HepG2 (cell line): ENCODE data around the gene PAPPA. TPM values are rescaled to one million over a fixed set of nuclear protein-coding genes. Genes with fewer than 3 reads are reported as not detected.

Experiments used
- ATAC-seq: fragments of 200-7000 bp; cut with Tn5 transposase; 3 replicates; pipeline ENCODE4 v1.9.1; 2020; ENCODE audit warnings: mild to moderate bottlenecking, moderate library complexity
- BruUV-seq: library from RNA; stranded (reverse); fragments of 400-500 nt; replicated peaks from 2 replicates; lab custom pipeline; 2021; lab: Mats Ljungman, UMichigan
- CTCF ChIA-PET: fragments of 300-600 bp; formaldehyde crosslinking; extraction: SDS; loops from one replicate; lab custom pipeline; 2021; ENCODE audit warnings: low total read pairs, inconsistent platforms, low intra/inter-chr PET ratio; lab: Yijun Ruan, JAX
- POLR2A ChIA-PET: fragments of 350-600 bp; sonication (Branson Sonifier 250); formaldehyde crosslinking; loops from one replicate; lab custom pipeline; 2020; ENCODE audit warnings: antibody characterized with exemption, inconsistent platforms; lab: Yijun Ruan, JAX
- DNase-seq: peaks from one replicate; pipeline ENCODE4 v3.0.0-alpha.2; 2015; ENCODE audit warnings: low spot score
- FAIRE-seq: peaks from 3 replicates; lab custom pipeline; 2011; peaks lifted over from hg19 to GRCh38; lab: Jason Lieb, UNC
- H2AFZ ChIP-seq: one replicate; pipeline ENCODE4 v1.6.1; 2011; ENCODE audit warnings: low read length, inconsistent platforms
- H3K27ac ChIP-seq: fragments of 300-600 bp; 3 replicates; pipeline ENCODE4 v1.8.0; 2011; ENCODE audit warnings: mixed run types, mild to moderate bottlenecking, mixed read lengths, low read length, inconsistent platforms; ENCODE audit not compliant: insufficient read depth; ENCODE audit errors: extremely low read length
- H3K27me3 ChIP-seq, 2 experiments: fragments of 200-600 bp in 1 of 2; 2 replicates in 1 of 2; 3 replicates in 1 of 2; pipeline versions ENCODE4 v1.6.0 to v1.8.0; 2011; ENCODE audit warnings: low read length in 2 of 2, mild to moderate bottlenecking in 2 of 2, moderate library complexity in 2 of 2, inconsistent platforms in 1 of 2; ENCODE audit not compliant: insufficient read depth in 2 of 2, control insufficient read depth in 1 of 2
- H3K36me3 ChIP-seq, 2 experiments: fragments of 200-600 bp in 1 of 2; replicated peaks in 1 of 2; 2 replicates in 1 of 2; 3 replicates in 1 of 2; pipeline versions ENCODE4 v1.5.1 to v1.8.0; 2011; ENCODE audit warnings: low read length in 2 of 2, inconsistent platforms in 1 of 2; ENCODE audit not compliant: insufficient read depth in 2 of 2, control insufficient read depth in 1 of 2
- H3K4me1 ChIP-seq: 2 replicates; pipeline ENCODE4 v1.5.1; 2012; ENCODE audit warnings: low read length, inconsistent platforms; ENCODE audit not compliant: insufficient read depth
- H3K4me2 ChIP-seq: 2 replicates; pipeline ENCODE4 v1.6.0; 2011; ENCODE audit warnings: low read depth, low read length, inconsistent platforms
- H3K4me3 ChIP-seq, 3 experiments: fragments of 200-600 bp in 1 of 3; sonication (generic), shearing (Covaris generic) in 1 of 3; replicated peaks in 1 of 3; 2 replicates each; pipeline ENCODE4 v1.5.1; 2011 to 2016; ENCODE audit warnings: low read length in 3 of 3, inconsistent platforms in 2 of 3, low read depth in 2 of 3, mild to moderate bottlenecking in 2 of 3, control low read depth in 1 of 3, mixed read lengths in 1 of 3; ENCODE audit not compliant: insufficient read depth in 1 of 3
- H3K79me2 ChIP-seq: one replicate; pipeline ENCODE4 v1.6.1; 2011; ENCODE audit warnings: low read length, inconsistent platforms; ENCODE audit not compliant: insufficient read depth
- H3K9ac ChIP-seq: 2 replicates; pipeline ENCODE4 v1.6.0; 2011; ENCODE audit warnings: mild to moderate bottlenecking, low read depth, low read length, inconsistent platforms; ENCODE audit not compliant: insufficient read depth
- H3K9me3 ChIP-seq: 2 replicates; pipeline ENCODE4 v1.5.1; 2012; ENCODE audit warnings: mild to moderate bottlenecking, low read length
- H4K20me1 ChIP-seq: 2 replicates; pipeline ENCODE4 v1.6.0; 2011; ENCODE audit warnings: inconsistent platforms, mild to moderate bottlenecking, low read length, moderate library complexity; ENCODE audit not compliant: insufficient read depth
- ERF ChIP-seq: IDR thresholded peaks from 2 replicates; pipeline ENCODE4 v1.6.1; 2018; ENCODE audit warnings: missing biosample characterization, missing genetic modification reagents
- ETV5 ChIP-seq: IDR thresholded peaks from 2 replicates; pipeline ENCODE4 v1.6.1; 2018; ENCODE audit warnings: missing biosample characterization, missing genetic modification reagents, inconsistent platforms, borderline replicate concordance
- GZF1 ChIP-seq: sonication (generic); formaldehyde crosslinking; IDR thresholded peaks from 2 replicates; pipeline ENCODE4 v1.5.1; 2020; ENCODE audit warnings: mild to moderate bottlenecking, missing genetic modification reagents
- JUND ChIP-seq: sonication (generic); formaldehyde crosslinking; IDR thresholded peaks from 2 replicates; pipeline ENCODE4 v1.8.0; 2022; ENCODE audit warnings: mild to moderate bottlenecking, missing genetic modification reagents
- NR1H2 ChIP-seq: sonication (generic); formaldehyde crosslinking; IDR thresholded peaks from 2 replicates; pipeline ENCODE4 v1.8.1; 2022; ENCODE audit warnings: low read depth, missing genetic modification reagents, borderline replicate concordance
- POLR2AphosphoS2 ChIP-seq: IDR thresholded peaks from 2 replicates; pipeline ENCODE4 v1.6.1; 2011; ENCODE audit warnings: low read depth, low read length, improper control_type of control experiment
- SRSF4 ChIP-seq: fragments of 200-400 bp; formaldehyde crosslinking; IDR thresholded peaks from one replicate; pipeline ENCODE4 v1.6.1; 2018; ENCODE audit warnings: mild to moderate bottlenecking, low read depth, low read length, moderate library complexity; ENCODE audit not compliant: poor library complexity, severe bottlenecking
- ZBTB3 ChIP-seq: sonication (generic); formaldehyde crosslinking; IDR thresholded peaks from 2 replicates; pipeline ENCODE4 v1.4.0; 2020; ENCODE audit warnings: low read depth, mild to moderate bottlenecking, moderate library complexity, missing genetic modification reagents, borderline replicate concordance
- WGBS: methylation state at CpG from one replicate; pipeline ENCODE4 v1.1.6; 2017; ENCODE audit warnings: low lambda C conversion rate; 5-methylcytosine and 5-hydroxymethylcytosine counted together
- in situ Hi-C: cut with HindIII; loops from 2 replicates; pipeline ENCODE4 v1.10.0; 2017; ENCODE audit warnings: low pct_unique_long_range_greater_than_20kb; ENCODE audit not compliant: extremely low pct_ligation_motif_present
- intact Hi-C: fragments of 100-400 bp; cut with micrococcal nuclease; formaldehyde crosslinking; loops from one replicate; pipeline ENCODE4 v1.10.0; 2022; ENCODE audit not compliant: unreplicated experiment
- polyA plus RNA-seq, 8 experiments: library from polyadenylated mRNA; depleted of rRNA in 3 of 8; stranded (reverse) in 7 of 8; unstranded in 1 of 8; fragments of >200 nt; fragmentation: Illumina TruSeq in 4 of 8; extraction: Trizol in 4 of 8; gene quantifications; 2 replicates each; pipeline versions ENCODE4 v1.2.1 to v1.2.3, GENCODE V29; 2011 to 2016; ENCODE audit warnings: low read depth in 4 of 8, missing spikeins in 1 of 8, mixed read lengths in 1 of 8; ENCODE audit not compliant: insufficient read depth in 1 of 8
- total RNA-seq, 5 experiments: library from RNA; depleted of rRNA; stranded (reverse); fragments of >200 nt; fragmentation: Illumina TruSeq; extraction: Trizol; gene quantifications; 2 replicates each; pipeline ENCODE4 v1.2.3, GENCODE V29; 2016; ENCODE audit warnings: low read depth in 1 of 5
- TF ChIP-seq, protein P1 (sequence below): sonication (generic); formaldehyde crosslinking; IDR thresholded peaks from 2 replicates; pipeline ENCODE4 v1.4.0; 2020; ENCODE audit warnings: missing genetic modification reagents
- TF ChIP-seq, protein P2 (sequence below): sonication (generic); formaldehyde crosslinking; IDR thresholded peaks from 2 replicates; pipeline ENCODE4 v1.5.0; 2020; ENCODE audit warnings: missing genetic modification reagents
- TF ChIP-seq, protein P3 (sequence below): sonication (generic); formaldehyde crosslinking; IDR thresholded peaks from 2 replicates; pipeline ENCODE4 v1.4.0; 2020; ENCODE audit warnings: missing genetic modification reagents
- TF ChIP-seq, protein P4 (sequence below): sonication (generic); formaldehyde crosslinking; IDR thresholded peaks from 2 replicates; pipeline ENCODE4 v1.4.0; 2020; ENCODE audit warnings: mild to moderate bottlenecking, missing genetic modification reagents

The PAPPA gene
- total and polyA plus RNA-seq, 2 of the 13 experiments (the other 11 are each of a cell fraction or from before 2014, with no cell fraction given), result 0.09 to 0.11 TPM

DNA sequence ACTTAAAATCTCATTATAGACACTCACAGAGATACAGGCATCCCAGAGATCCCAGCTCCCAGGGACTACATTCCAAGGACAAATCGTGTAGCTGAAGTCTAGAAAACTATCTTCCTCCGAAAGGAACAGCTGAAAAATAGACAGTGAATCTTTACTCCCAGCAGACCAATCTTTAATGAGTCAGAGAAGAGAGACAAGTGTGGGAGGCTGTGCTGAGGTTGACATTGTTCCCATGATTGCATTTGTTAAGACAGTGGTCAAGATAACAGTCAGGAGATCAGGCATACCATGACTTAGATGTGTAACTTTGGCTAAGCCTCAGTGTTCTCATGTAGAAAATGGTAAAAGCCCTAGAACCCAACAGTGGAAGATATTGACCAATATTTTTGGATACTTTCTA lies 120.7 kb downstream of the PAPPA start:
- no peak overlapping the region for H3K27ac ChIP-seq
- POLR2A ChIA-PET, result no interaction called here
- DNase-seq, result no peak
- no peak for FAIRE-seq
- H3K9me3 ChIP-seq, result no peaks in the 10 kb centered on the region
- H3K36me3 ChIP-seq, result no peaks in the 10 kb centered on the region
- H3K4me1 ChIP-seq, result no peaks in the 10 kb centered on the region
- no peak overlapping the region for H2AFZ ChIP-seq
- intact Hi-C loops, result no loop called here
- H3K79me2 ChIP-seq, result no peaks in the 10 kb centered on the region
- no peak for ATAC-seq
- CTCF ChIA-PET, result no interaction called here
- H3K4me3 ChIP-seq, result no peak overlapping the region
- no peak overlapping the region for H3K4me2 ChIP-seq
- TF ChIP-seq, protein P1, sequence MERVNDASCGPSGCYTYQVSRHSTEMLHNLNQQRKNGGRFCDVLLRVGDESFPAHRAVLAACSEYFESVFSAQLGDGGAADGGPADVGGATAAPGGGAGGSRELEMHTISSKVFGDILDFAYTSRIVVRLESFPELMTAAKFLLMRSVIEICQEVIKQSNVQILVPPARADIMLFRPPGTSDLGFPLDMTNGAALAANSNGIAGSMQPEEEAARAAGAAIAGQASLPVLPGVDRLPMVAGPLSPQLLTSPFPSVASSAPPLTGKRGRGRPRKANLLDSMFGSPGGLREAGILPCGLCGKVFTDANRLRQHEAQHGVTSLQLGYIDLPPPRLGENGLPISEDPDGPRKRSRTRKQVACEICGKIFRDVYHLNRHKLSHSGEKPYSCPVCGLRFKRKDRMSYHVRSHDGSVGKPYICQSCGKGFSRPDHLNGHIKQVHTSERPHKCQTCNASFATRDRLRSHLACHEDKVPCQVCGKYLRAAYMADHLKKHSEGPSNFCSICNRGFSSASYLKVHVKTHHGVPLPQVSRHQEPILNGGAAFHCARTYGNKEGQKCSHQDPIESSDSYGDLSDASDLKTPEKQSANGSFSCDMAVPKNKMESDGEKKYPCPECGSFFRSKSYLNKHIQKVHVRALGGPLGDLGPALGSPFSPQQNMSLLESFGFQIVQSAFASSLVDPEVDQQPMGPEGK (CRISPR knock-in tag), result no peak
- TF ChIP-seq JUND (CRISPR knock-in tag) (no peak), POLR2AphosphoS2 (no peak), NR1H2 (no peak), ERF (no peak), ZBTB3 (no peak), SRSF4 (no peak), ETV5 (CRISPR knock-in tag) (no peak), GZF1 (CRISPR knock-in tag) (no peak)
- TF ChIP-seq, protein P2, sequence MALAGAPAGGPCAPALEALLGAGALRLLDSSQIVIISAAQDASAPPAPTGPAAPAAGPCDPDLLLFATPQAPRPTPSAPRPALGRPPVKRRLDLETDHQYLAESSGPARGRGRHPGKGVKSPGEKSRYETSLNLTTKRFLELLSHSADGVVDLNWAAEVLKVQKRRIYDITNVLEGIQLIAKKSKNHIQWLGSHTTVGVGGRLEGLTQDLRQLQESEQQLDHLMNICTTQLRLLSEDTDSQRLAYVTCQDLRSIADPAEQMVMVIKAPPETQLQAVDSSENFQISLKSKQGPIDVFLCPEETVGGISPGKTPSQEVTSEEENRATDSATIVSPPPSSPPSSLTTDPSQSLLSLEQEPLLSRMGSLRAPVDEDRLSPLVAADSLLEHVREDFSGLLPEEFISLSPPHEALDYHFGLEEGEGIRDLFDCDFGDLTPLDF (CRISPR knock-in tag), result no peak
- TF ChIP-seq, protein P3, sequence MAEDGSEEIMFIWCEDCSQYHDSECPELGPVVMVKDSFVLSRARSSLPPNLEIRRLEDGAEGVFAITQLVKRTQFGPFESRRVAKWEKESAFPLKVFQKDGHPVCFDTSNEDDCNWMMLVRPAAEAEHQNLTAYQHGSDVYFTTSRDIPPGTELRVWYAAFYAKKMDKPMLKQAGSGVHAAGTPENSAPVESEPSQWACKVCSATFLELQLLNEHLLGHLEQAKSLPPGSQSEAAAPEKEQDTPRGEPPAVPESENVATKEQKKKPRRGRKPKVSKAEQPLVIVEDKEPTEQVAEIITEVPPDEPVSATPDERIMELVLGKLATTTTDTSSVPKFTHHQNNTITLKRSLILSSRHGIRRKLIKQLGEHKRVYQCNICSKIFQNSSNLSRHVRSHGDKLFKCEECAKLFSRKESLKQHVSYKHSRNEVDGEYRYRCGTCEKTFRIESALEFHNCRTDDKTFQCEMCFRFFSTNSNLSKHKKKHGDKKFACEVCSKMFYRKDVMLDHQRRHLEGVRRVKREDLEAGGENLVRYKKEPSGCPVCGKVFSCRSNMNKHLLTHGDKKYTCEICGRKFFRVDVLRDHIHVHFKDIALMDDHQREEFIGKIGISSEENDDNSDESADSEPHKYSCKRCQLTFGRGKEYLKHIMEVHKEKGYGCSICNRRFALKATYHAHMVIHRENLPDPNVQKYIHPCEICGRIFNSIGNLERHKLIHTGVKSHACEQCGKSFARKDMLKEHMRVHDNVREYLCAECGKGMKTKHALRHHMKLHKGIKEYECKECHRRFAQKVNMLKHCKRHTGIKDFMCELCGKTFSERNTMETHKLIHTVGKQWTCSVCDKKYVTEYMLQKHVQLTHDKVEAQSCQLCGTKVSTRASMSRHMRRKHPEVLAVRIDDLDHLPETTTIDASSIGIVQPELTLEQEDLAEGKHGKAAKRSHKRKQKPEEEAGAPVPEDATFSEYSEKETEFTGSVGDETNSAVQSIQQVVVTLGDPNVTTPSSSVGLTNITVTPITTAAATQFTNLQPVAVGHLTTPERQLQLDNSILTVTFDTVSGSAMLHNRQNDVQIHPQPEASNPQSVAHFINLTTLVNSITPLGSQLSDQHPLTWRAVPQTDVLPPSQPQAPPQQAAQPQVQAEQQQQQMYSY (CRISPR knock-in tag), result no peak
- TF ChIP-seq, protein P4, sequence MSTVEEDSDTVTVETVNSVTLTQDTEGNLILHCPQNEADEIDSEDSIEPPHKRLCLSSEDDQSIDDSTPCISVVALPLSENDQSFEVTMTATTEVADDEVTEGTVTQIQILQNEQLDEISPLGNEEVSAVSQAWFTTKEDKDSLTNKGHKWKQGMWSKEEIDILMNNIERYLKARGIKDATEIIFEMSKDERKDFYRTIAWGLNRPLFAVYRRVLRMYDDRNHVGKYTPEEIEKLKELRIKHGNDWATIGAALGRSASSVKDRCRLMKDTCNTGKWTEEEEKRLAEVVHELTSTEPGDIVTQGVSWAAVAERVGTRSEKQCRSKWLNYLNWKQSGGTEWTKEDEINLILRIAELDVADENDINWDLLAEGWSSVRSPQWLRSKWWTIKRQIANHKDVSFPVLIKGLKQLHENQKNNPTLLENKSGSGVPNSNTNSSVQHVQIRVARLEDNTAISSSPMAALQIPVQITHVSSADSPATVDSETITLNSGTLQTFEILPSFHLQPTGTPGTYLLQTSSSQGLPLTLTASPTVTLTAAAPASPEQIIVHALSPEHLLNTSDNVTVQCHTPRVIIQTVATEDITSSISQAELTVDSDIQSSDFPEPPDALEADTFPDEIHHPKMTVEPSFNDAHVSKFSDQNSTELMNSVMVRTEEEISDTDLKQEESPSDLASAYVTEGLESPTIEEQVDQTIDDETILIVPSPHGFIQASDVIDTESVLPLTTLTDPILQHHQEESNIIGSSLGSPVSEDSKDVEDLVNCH (CRISPR knock-in tag), result no peak
- H4K20me1 ChIP-seq, result no peaks in the 10 kb centered on the region
- in situ Hi-C loops, result no loop called here
- 0% methylated on average over 2 of the region's 2 CpGs for WGBS
- no peak overlapping the region for H3K9ac ChIP-seq
- no TSS peak for BruUV-seq
- no peaks in the 10 kb centered on the region for H3K27me3 ChIP-seq
